ENCODE results near the gene TTLL8.

Gene TTLL8

GRCh38 chr22:50074056-50074455 lies 16.0 kb upstream of the TTLL8 start:
- Histone ChIP-seq H3K27me3 (ENCODE audit: control insufficient read depth in 2 of 2, insufficient read depth in 2 of 2, low read length in 2 of 2) (peaks cover 3 to 4% of the 10 kb centered on the region in 2 donors), H3K27ac (ENCODE audit: low read depth in 2 of 2, low read length in 2 of 2) (no peak overlapping the region), H3K4me1 (ENCODE audit: control insufficient read depth in 2 of 2, insufficient read depth in 2 of 2, low read length in 2 of 2) (no peaks in the 10 kb centered on the region), H3K9ac (ENCODE audit: low read depth in 1 of 2, low read length in 2 of 2) (no peak overlapping the region), H3K4me3 (ENCODE audit: low read length in 2 of 2) (no peak overlapping the region), H3K36me3 (ENCODE audit: control insufficient read depth in 2 of 2, insufficient read depth in 2 of 2, low read length in 2 of 2) (no peaks in the 10 kb centered on the region), H3K9me3 (ENCODE audit: control insufficient read depth in 2 of 2, low read length in 2 of 2) (no peaks in the 10 kb centered on the region)

- H3K4me1 ChIP-seq (ENCODE audit: control insufficient read depth in 2 of 2, insufficient read depth in 2 of 2, low read length in 2 of 2): no peaks in the 10 kb centered on the region
- no peaks in the 10 kb centered on the region for H3K9me3 ChIP-seq (ENCODE audit: control insufficient read depth in 2 of 2, low read length in 2 of 2)
- no peak overlapping the region for H3K27ac ChIP-seq (ENCODE audit: low read depth in 2 of 2, low read length in 2 of 2)
- H3K27me3 ChIP-seq (ENCODE audit: control insufficient read depth in 2 of 2, insufficient read depth in 2 of 2, low read length in 2 of 2): peaks cover 3 to 4% of the 10 kb centered on the region in 2 donors
- H3K9ac ChIP-seq (ENCODE audit: low read depth in 1 of 2, low read length in 2 of 2): no peak overlapping the region
- no peaks in the 10 kb centered on the region for H3K36me3 ChIP-seq (ENCODE audit: control insufficient read depth in 2 of 2, insufficient read depth in 2 of 2, low read length in 2 of 2)
- H3K4me3 ChIP-seq (ENCODE audit: low read length in 2 of 2): no peak overlapping the region
Measured at GRCh38 chr22:50072714-50073538, 14.8 kb upstream of the TTLL8 start.

GRCh38 chr22:50072167-50072555 lies 14.1 kb upstream of the TTLL8 start:
- H3K27me3 ChIP-seq (ENCODE audit: control insufficient read depth in 2 of 2, insufficient read depth in 2 of 2, low read length in 2 of 2): peaks cover 3 to 4% of the 10 kb centered on the region in 2 donors
- H3K27ac ChIP-seq (ENCODE audit: low read depth in 2 of 2, low read length in 2 of 2): no peak overlapping the region
- H3K4me3 ChIP-seq (ENCODE audit: low read length in 2 of 2): no peak overlapping the region
- no peaks in the 10 kb centered on the region for H3K36me3 ChIP-seq (ENCODE audit: control insufficient read depth in 2 of 2, insufficient read depth in 2 of 2, low read length in 2 of 2)
- H3K4me1 ChIP-seq (ENCODE audit: control insufficient read depth in 2 of 2, insufficient read depth in 2 of 2, low read length in 2 of 2): no peaks in the 10 kb centered on the region
- no peaks in the 10 kb centered on the region for H3K9me3 ChIP-seq (ENCODE audit: control insufficient read depth in 2 of 2, low read length in 2 of 2)
- H3K9ac ChIP-seq (ENCODE audit: low read depth in 1 of 2, low read length in 2 of 2): no peak overlapping the region

DNA sequence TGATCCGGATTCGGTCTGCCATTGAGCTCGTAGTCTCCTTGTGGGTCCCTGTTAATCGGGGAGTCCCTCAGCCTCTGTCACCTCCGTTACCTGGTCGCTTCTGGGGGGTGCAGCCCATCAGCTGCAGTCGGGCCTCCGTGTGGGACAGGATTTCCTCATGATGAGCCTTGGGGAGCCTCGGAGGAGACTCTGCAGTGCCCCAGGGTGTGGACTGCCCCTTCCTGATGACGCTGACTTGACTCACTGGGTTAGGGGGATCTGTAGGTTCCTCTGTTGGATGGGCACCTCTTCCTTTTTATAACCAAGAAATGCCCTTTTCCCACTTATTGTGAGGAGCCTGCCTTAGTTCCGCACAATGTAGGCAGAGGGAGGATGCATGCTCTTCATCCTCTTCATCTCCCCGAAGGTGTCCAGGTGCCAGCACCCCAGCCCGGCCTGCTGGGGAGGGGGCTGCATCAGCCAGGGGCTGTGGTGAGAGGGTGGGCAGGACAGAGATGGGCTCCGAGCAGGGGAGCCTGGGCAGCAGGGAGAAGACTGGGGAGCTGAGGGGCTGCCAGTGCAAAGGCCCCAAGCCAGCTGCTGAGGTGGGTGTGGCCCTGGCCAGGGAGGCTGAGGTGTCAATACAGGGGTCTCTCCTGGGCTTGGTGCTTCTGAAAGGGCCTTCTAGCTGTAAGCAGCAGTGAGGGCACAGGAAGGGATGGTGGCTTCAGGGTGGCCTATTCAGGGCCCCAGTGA lies 13.5 kb upstream of the TTLL8 start:
- Histone ChIP-seq H3K27me3 (ENCODE audit: control insufficient read depth in 2 of 2, insufficient read depth in 2 of 2, low read length in 2 of 2) (peaks cover 2 to 3% of the 10 kb centered on the region in 2 donors), H3K9ac (ENCODE audit: low read depth in 1 of 2, low read length in 2 of 2) (no peak overlapping the region), H3K27ac (ENCODE audit: low read depth in 2 of 2, low read length in 2 of 2) (no peak overlapping the region), H3K9me3 (ENCODE audit: control insufficient read depth in 2 of 2, low read length in 2 of 2) (no peaks in the 10 kb centered on the region), H3K36me3 (ENCODE audit: control insufficient read depth in 2 of 2, insufficient read depth in 2 of 2, low read length in 2 of 2) (no peaks in the 10 kb centered on the region), H3K4me3 (ENCODE audit: low read length in 2 of 2) (no peak overlapping the region), H3K4me1 (ENCODE audit: control insufficient read depth in 2 of 2, insufficient read depth in 2 of 2, low read length in 2 of 2) (no peaks in the 10 kb centered on the region)

DNA sequence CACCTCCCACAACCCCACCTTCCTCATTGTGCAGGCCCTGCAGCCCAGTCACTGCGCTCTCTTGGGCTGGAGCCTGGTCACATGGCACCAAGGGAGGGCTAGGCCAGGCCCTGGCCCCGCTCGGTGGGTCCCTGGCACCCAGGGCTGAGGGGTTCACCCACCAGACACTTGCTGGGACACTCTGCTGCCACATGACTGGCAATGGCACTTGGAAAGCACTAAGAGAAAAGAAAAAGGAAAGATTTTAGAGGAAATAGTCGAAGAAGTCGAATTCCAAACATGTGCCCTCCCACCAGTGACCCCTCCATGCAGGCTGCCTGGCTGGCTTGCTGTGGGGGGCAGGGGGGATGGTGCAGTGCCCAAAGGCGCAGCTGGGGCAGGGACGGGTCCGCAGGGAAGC lies 12.3 kb upstream of the TTLL8 start:
- no peak overlapping the region for H3K4me3 ChIP-seq (ENCODE audit: low read length in 2 of 2)
- no peaks in the 10 kb centered on the region for H3K4me1 ChIP-seq (ENCODE audit: control insufficient read depth in 2 of 2, insufficient read depth in 2 of 2, low read length in 2 of 2)
- H3K9ac ChIP-seq (ENCODE audit: low read depth in 1 of 2, low read length in 2 of 2): no peak overlapping the region
- H3K36me3 ChIP-seq (ENCODE audit: control insufficient read depth in 2 of 2, insufficient read depth in 2 of 2, low read length in 2 of 2): no peaks in the 10 kb centered on the region
- no peak overlapping the region for H3K27ac ChIP-seq (ENCODE audit: low read depth in 2 of 2, low read length in 2 of 2)
- H3K9me3 ChIP-seq (ENCODE audit: control insufficient read depth in 2 of 2, low read length in 2 of 2): no peaks in the 10 kb centered on the region
- peaks cover 2 to 3% of the 10 kb centered on the region in 2 donors for H3K27me3 ChIP-seq (ENCODE audit: control insufficient read depth in 2 of 2, insufficient read depth in 2 of 2, low read length in 2 of 2)

- H3K9me3 ChIP-seq (ENCODE audit: control insufficient read depth in 2 of 2, low read length in 2 of 2): no peaks in the 10 kb centered on the region
- H3K27ac ChIP-seq (ENCODE audit: low read depth in 2 of 2, low read length in 2 of 2): no peak overlapping the region
- H3K36me3 ChIP-seq (ENCODE audit: control insufficient read depth in 2 of 2, insufficient read depth in 2 of 2, low read length in 2 of 2): no peaks in the 10 kb centered on the region
- H3K4me3 ChIP-seq (ENCODE audit: low read length in 2 of 2): no peak overlapping the region
- no peaks in the 10 kb centered on the region for H3K27me3 ChIP-seq (ENCODE audit: control insufficient read depth in 2 of 2, insufficient read depth in 2 of 2, low read length in 2 of 2)
- H3K9ac ChIP-seq (ENCODE audit: low read depth in 1 of 2, low read length in 2 of 2): no peak overlapping the region
- no peaks in the 10 kb centered on the region for H3K4me1 ChIP-seq (ENCODE audit: control insufficient read depth in 2 of 2, insufficient read depth in 2 of 2, low read length in 2 of 2)
Measured at GRCh38 chr22:50068096-50068495, 10.0 kb upstream of the TTLL8 start.

DNA sequence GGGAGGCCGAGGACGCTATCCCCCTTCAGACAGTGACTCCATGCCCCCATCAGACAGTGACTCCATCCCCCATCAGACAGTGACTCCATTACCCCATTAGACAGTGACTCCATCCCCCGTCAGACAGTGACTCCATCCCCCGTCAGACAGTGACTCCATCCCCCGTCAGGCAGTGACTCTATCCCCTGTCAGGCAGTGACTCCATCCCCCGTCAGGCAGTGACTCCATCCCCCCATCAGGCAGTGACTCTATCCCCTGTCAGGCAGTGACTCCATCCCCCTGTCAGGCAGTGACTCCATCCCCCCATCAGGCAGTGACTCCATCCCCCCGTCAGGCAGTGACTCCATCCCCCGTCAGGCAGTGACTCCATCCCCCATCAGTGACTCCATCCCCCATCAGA lies 9.1 kb upstream of the TTLL8 start:
- Histone ChIP-seq H3K27me3 (ENCODE audit: control insufficient read depth in 2 of 2, insufficient read depth in 2 of 2, low read length in 2 of 2) (no peaks in the 10 kb centered on the region), H3K4me3 (ENCODE audit: low read length in 2 of 2) (no peak overlapping the region), H3K27ac (ENCODE audit: low read depth in 2 of 2, low read length in 2 of 2) (no peak overlapping the region), H3K9ac (ENCODE audit: low read depth in 1 of 2, low read length in 2 of 2) (no peak overlapping the region), H3K4me1 (ENCODE audit: control insufficient read depth in 2 of 2, insufficient read depth in 2 of 2, low read length in 2 of 2) (no peaks in the 10 kb centered on the region), H3K36me3 (ENCODE audit: control insufficient read depth in 2 of 2, insufficient read depth in 2 of 2, low read length in 2 of 2) (no peaks in the 10 kb centered on the region), H3K9me3 (ENCODE audit: control insufficient read depth in 2 of 2, low read length in 2 of 2) (no peaks in the 10 kb centered on the region)

DNA sequence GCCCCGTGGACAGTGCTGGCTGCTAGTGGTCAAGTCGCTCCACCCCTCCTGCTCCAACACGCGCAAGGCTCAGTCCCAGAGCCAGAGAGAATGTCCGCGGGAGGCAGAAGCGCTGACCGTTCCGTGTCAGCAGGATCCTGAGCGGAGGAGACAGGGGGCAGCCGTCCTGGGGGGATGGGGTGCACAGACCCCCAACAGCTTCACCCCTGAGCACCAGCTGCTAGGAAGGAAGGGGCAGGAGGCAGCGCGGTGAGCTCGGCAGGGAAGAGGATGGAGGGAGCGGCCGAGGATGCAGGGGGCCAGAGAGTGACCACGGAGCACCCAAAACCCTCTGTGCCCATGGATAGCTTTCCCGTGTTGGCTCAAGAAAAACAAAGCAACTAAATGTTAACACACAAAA lies 6.4 kb upstream of the TTLL8 start:
- no peak overlapping the region for H3K9ac ChIP-seq (ENCODE audit: low read depth in 1 of 2, low read length in 2 of 2)
- peaks cover 3 to 8% of the 10 kb centered on the region in 2 donors for H3K27me3 ChIP-seq (ENCODE audit: control insufficient read depth in 2 of 2, insufficient read depth in 2 of 2, low read length in 2 of 2)
- no peaks in the 10 kb centered on the region for H3K4me1 ChIP-seq (ENCODE audit: control insufficient read depth in 2 of 2, insufficient read depth in 2 of 2, low read length in 2 of 2)
- H3K9me3 ChIP-seq (ENCODE audit: control insufficient read depth in 2 of 2, low read length in 2 of 2): no peaks in the 10 kb centered on the region
- H3K4me3 ChIP-seq (ENCODE audit: low read length in 2 of 2): no peak overlapping the region
- H3K36me3 ChIP-seq (ENCODE audit: control insufficient read depth in 2 of 2, insufficient read depth in 2 of 2, low read length in 2 of 2): no peaks in the 10 kb centered on the region
- no peak overlapping the region for H3K27ac ChIP-seq (ENCODE audit: low read depth in 2 of 2, low read length in 2 of 2)

GRCh38 chr22:50063589-50064393 lies 5.7 kb upstream of the TTLL8 start:
- no peak overlapping the region for H3K9ac ChIP-seq (ENCODE audit: low read depth in 1 of 2, low read length in 2 of 2)
- H3K27me3 ChIP-seq (ENCODE audit: control insufficient read depth in 2 of 2, insufficient read depth in 2 of 2, low read length in 2 of 2): peaks cover 3 to 8% of the 10 kb centered on the region in 2 donors
- no peaks in the 10 kb centered on the region for H3K36me3 ChIP-seq (ENCODE audit: control insufficient read depth in 2 of 2, insufficient read depth in 2 of 2, low read length in 2 of 2)

More at GRCh38 chr22:50063589-50064393, 5.7 kb upstream of the TTLL8 start:
- Histone ChIP-seq H3K4me1 (ENCODE audit: control insufficient read depth in 2 of 2, insufficient read depth in 2 of 2, low read length in 2 of 2) (no peaks in the 10 kb centered on the region), H3K27ac (ENCODE audit: low read depth in 2 of 2, low read length in 2 of 2) (no peak overlapping the region), H3K4me3 (ENCODE audit: low read length in 2 of 2) (no peak overlapping the region), H3K9me3 (ENCODE audit: control insufficient read depth in 2 of 2, low read length in 2 of 2) (no peaks in the 10 kb centered on the region)
